NCI-H2196 (cell line): Measurements from ENCODE around the gene MCCD1.

Experiments
- DNase-seq: peaks from one replicate; lab custom pipeline; 2025; ENCODE audit not compliant: unreplicated experiment; lab: John Stamatoyannopoulos, UW

MCCD1 gene

GRCh38 chr6:31568537-31568961 lies 39.8 kb downstream of the MCCD1 start:
- DNase-seq = no peak

- no peak for DNase-seq
These were observed 41.2 kb downstream of the MCCD1 start for GRCh38 chr6:31569861-31570536.

- no peak for DNase-seq
These were observed 43.5 kb downstream of the MCCD1 start, which contains the start of gene LTA for GRCh38 chr6:31572041-31572911. LTA (plus strand) TSS chr6:31572289; CDS start chr6:31572743, 454 bp downstream.

- DNase-seq = no peak
These were observed 44.7 kb downstream of the MCCD1 start for GRCh38 chr6:31573239-31574105.

- no peak for DNase-seq
These were observed 45.6 kb downstream of the MCCD1 start for GRCh38 chr6:31574106-31575061.

GRCh38 chr6:31575335-31575901 lies 46.7 kb downstream of the MCCD1 start, which contains the start of gene TNF:
TNF (plus strand) TSS chr6:31575565; CDS start chr6:31575742, 177 bp downstream.
- no peak for DNase-seq

- no peak for DNase-seq
These were observed 47.4 kb downstream of the MCCD1 start for GRCh38 chr6:31575952-31576685.

GRCh38 chr6:31576897-31577578 lies 48.3 kb downstream of the MCCD1 start:
- DNase-seq = no peak

- DNase-seq = no peak
These were observed 48.8 kb downstream of the MCCD1 start for GRCh38 chr6:31577579-31577966.

- no peak for DNase-seq
These were observed 49.7 kb downstream of the MCCD1 start for GRCh38 chr6:31578184-31579118.

GRCh38 chr6:31579119-31579505 lies 50.4 kb downstream of the MCCD1 start:
- DNase-seq = no peak
